ENCODE measurements around the gene CREB3L4. TPM values are rescaled to one million over a fixed set of nuclear protein-coding genes. Genes with fewer than 3 reads are reported as not detected.
A peak's percentile ranks its signal among the peaks of the same experiment; 100 is the strongest.

Gene CREB3L4
- total RNA-seq, 3 donors from 2014 or later (not counting 1 experiment from before 2014, with no cell fraction given): 10.8 to 16.8 (median 10.9) TPM

DNA sequence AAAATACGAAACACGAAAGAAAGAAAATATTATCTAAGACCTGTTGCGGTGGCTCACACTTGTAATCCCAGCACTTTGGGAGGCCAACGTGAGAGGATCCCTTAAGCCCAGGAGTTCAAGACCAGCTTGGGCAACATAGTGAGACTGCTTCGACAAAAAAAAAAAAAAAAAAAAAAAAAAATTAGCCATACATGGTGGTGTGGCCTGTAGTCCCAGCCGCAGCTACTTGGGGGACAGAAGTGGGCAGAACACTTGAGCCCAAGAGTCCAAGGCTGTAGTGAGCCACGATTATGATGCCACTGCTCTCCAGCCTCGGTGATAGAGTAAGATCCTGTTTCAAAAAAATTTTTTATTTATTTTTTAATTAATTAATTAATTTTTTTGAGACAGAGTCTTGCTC is 19.9 kb downstream of the CREB3L4 start:
- H3K9me3 Mint-ChIP-seq: no peaks in the 10 kb centered on the region
- peaks cover 37% of the 10 kb centered on the region for H3K4me1 ChIP-seq (ENCODE audit: control insufficient read depth, insufficient read depth, low read length)
- peaks cover 10% of the 10 kb centered on the region for H3K36me3 ChIP-seq (ENCODE audit: control insufficient read depth, insufficient read depth, low read length)
- peaks cover 6% of the 10 kb centered on the region for H3K27me3 ChIP-seq (ENCODE audit: control insufficient read depth, insufficient read depth, low read length)
- no peak overlapping the region for H3K4me3 Mint-ChIP-seq
- H3K9me3 ChIP-seq (ENCODE audit: control insufficient read depth, insufficient read depth, low read length): no peaks in the 10 kb centered on the region
- peaks cover 39 to 44% of the 10 kb centered on the region in 2 donors for H3K4me1 Mint-ChIP-seq
- 93% methylated on average over 7 of the region's 8 CpGs for WGBS (ENCODE audit: insufficient coverage)
- no peak for ATAC-seq
- H3K27me3 Mint-ChIP-seq (ENCODE audit: low read depth in 2 of 2): peaks cover 18 to 21% of the 10 kb centered on the region in 2 donors
- intact Hi-C loops (cut with micrococcal nuclease): loop anchor here (2.0 to 5.0 kb wide), 2 partner anchors 317 to 475 kb away; partner anchors contain the start of gene ILF2
- TF ChIP-seq, protein P1, sequence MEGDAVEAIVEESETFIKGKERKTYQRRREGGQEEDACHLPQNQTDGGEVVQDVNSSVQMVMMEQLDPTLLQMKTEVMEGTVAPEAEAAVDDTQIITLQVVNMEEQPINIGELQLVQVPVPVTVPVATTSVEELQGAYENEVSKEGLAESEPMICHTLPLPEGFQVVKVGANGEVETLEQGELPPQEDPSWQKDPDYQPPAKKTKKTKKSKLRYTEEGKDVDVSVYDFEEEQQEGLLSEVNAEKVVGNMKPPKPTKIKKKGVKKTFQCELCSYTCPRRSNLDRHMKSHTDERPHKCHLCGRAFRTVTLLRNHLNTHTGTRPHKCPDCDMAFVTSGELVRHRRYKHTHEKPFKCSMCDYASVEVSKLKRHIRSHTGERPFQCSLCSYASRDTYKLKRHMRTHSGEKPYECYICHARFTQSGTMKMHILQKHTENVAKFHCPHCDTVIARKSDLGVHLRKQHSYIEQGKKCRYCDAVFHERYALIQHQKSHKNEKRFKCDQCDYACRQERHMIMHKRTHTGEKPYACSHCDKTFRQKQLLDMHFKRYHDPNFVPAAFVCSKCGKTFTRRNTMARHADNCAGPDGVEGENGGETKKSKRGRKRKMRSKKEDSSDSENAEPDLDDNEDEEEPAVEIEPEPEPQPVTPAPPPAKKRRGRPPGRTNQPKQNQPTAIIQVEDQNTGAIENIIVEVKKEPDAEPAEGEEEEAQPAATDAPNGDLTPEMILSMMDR (IDR thresholded peaks at IDR 0.05): no peak
- no peak for DNase-seq
- H3K36me3 Mint-ChIP-seq: peaks cover 13% of the 10 kb centered on the region
- H3K4me3 ChIP-seq (ENCODE audit: low read length): no peak overlapping the region
- H3K27ac ChIP-seq (ENCODE audit: low read length): no peak overlapping the region
- peak overlapping the region; percentile 35 to 86 for H3K27ac Mint-ChIP-seq

DNA sequence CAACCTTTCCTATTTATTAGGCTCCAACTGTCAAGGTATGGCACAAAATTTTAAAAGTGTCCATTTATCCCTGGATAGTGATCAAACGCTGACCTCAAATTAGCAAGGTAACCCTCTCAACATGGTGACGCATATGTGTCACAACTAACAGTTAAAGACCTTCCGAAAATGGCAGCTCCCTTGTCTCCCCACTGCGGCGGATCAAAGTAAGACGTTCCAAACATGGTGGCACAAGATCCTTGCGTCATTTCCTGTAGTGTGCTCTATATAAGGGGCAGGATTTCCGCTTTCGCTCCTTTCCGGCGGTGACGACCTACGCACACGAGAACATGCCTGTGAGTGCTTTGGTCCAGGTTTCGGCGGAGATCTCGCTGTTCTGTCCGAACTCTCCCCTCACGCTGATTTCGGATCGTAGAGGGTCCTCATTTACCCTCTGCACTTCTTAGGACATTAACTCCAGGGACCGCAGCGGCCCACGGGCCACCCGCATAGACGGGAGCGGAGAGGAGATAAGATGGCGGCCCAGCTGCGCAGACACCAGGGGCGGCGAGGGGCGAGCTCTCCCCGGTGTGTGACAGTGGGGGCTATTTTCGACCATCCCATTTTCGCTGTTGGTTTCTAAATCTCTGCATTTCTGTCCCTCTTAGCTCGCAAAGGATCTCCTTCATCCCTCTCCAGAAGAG is 22.9 kb downstream of the CREB3L4 start, which contains the start of gene RPS27:
RPS27 (plus strand) TSS at position 295 of the 683 bp plus-strand sequence; CDS start at position 330, 35 bp downstream.
- TF ChIP-seq, protein P1 (IDR thresholded peaks at IDR 0.05): no peak
- peaks cover 5 to 7% of the 10 kb centered on the region in 2 donors for H3K27me3 Mint-ChIP-seq (ENCODE audit: low read depth in 2 of 2)
- H3K27ac Mint-ChIP-seq: peak within 1 kb of the TSS; percentile 98 to 99
- peaks cover 21% of the 10 kb centered on the region for H3K36me3 Mint-ChIP-seq
- H3K27me3 ChIP-seq (ENCODE audit: control insufficient read depth, insufficient read depth, low read length): peaks cover 2% of the 10 kb centered on the region
- no peaks in the 10 kb centered on the region for H3K9me3 Mint-ChIP-seq
- H3K4me3 Mint-ChIP-seq: peak within 1 kb of the TSS; percentile 94
- H3K27ac ChIP-seq (ENCODE audit: low read length): peak within 1 kb of the TSS; percentile 95
- DNase-seq (peak; percentile 85 to 98), ATAC-seq (peak; percentile 88 to 95 (median 89))
- H3K9me3 ChIP-seq (ENCODE audit: control insufficient read depth, insufficient read depth, low read length): no peaks in the 10 kb centered on the region
- peaks cover 43% of the 10 kb centered on the region for H3K4me1 ChIP-seq (ENCODE audit: control insufficient read depth, insufficient read depth, low read length)
- peaks cover 29% of the 10 kb centered on the region for H3K36me3 ChIP-seq (ENCODE audit: control insufficient read depth, insufficient read depth, low read length)
- peak within 1 kb of the TSS; percentile 84 for H3K4me3 ChIP-seq (ENCODE audit: low read length)
- under 1% methylated on average over 33 of the region's 36 CpGs for WGBS (ENCODE audit: insufficient coverage)
- H3K4me1 Mint-ChIP-seq: peaks cover 47 to 48% of the 10 kb centered on the region in 2 donors
- intact Hi-C loops (cut with micrococcal nuclease): loop anchor here (1.0 to 5.0 kb wide), 6 partner anchors 14 to 358 kb away; partner anchors contain the start of genes CHTOP, CREB3L4, GATAD2B and HAX1

- Mint-ChIP-seq H3K4me1 (peaks cover 45 to 47% of the 10 kb centered on the region in 2 donors), H3K27me3 (ENCODE audit: low read depth in 2 of 2) (peaks cover 0 to 3% of the 10 kb centered on the region in 2 donors), H3K9me3 (no peaks in the 10 kb centered on the region), H3K4me3 (peak overlapping the region; percentile 94), H3K36me3 (peaks cover 24% of the 10 kb centered on the region), H3K27ac (peak overlapping the region; percentile 98 to 99)
- no peak for DNase-seq
- Histone ChIP-seq H3K27me3 (ENCODE audit: control insufficient read depth, insufficient read depth, low read length) (no peaks in the 10 kb centered on the region), H3K4me1 (ENCODE audit: control insufficient read depth, insufficient read depth, low read length) (peaks cover 37% of the 10 kb centered on the region), H3K9me3 (ENCODE audit: control insufficient read depth, insufficient read depth, low read length) (no peaks in the 10 kb centered on the region), H3K27ac (ENCODE audit: low read length) (peak overlapping the region; percentile 95), H3K4me3 (ENCODE audit: low read length) (peak overlapping the region; percentile 84), H3K36me3 (ENCODE audit: control insufficient read depth, insufficient read depth, low read length) (peaks cover 30% of the 10 kb centered on the region)
- ATAC-seq: no peak
- WGBS (ENCODE audit: insufficient coverage): 15% methylated on average over 6 of the region's 9 CpGs
- intact Hi-C loops (cut with micrococcal nuclease): loop anchor here (2.0 to 5.0 kb wide), 3 partner anchors 14 to 359 kb away; partner anchors contain the start of genes CHTOP, GATAD2B and JTB
- TF ChIP-seq, protein P1 (IDR thresholded peaks at IDR 0.05): no peak
Observed at GRCh38 chr1:153991151-153991630, 23.5 kb downstream of the CREB3L4 start.

Measured in natural killer cell (primary cell).